Left hindlimb (tissue), 1 donor: ENCODE results near the gene NF2.
"Not testable (repeated sequence)": the region's sequence is repeated elsewhere in the genome, so short reads cannot be mapped to it uniquely, and the experiment has no call there.

Experiments used
- DNase-seq: peaks from one replicate; pipeline ENCODE4 v3.0.0-alpha.2; 2018

NF2 gene

DNA sequence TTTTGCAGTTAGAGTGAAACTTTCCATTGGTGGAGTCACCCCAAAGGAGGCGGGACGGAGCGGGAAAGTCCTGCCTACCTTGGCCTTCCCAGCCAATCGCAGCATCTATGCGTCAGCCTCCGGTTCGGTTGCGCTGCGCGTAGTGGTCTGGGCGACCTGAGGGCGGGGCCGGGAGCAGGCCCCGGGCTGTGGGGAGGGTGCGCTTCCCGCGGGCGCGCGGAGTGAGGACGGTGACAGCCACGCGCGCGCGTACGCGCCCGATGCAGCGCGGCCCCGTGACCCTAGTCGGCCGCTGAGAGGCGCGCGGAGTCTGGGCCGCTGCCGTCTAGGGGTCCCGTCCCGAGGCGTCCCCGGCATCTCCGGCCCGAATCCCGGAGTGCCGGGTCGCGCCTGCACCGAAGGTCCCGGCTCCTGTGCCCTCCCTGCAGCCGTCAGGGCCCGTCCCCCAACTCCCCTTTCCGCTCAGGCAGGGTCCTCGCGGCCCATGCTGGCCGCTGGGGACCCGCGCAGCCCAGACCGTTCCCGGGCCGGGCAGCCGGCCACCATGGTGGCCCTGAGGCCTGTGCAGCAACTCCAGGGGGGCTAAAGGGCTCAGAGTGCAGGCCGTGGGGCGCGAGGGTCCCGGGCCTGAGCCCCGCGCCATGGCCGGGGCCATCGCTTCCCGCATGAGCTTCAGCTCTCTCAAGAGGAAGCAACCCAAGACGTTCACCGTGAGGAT lies at the start of gene NF2:
Gene NF2 (plus strand): TSS at position 276 of the 718 bp plus-strand sequence. CDS start 366 bp downstream, at position 642.
- DNase-seq = peak; percentile 99

DNA sequence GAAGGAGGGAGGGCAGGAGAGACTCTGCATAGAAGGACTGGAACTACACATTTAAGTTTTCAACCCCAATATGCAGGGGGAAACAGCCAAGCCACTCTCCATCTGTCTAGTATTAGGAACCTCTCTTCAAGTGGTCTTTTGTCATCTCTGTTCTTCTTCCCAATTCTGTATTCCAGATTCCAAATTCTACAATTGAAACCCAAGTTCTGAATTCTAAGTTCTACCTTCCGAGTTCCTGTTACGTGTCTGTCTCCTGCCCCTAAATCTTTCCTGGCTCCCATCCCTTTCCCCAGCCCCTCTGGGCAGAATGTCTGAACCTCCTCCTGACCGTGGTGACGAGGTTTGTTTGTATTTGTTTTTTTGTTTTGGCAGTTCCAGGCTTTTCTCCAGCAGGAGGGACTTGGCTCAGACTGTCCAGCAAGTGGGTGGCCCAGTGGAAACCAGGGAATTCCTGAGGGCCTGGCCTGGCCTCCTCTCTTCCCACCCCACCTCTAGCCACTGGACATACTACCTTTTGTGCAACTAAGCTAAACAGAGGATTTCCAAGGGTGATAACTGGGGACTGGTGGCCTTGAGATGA lies 48.3 kb upstream of the NF2 start:
- DNase-seq = peak; percentile 38

DNA sequence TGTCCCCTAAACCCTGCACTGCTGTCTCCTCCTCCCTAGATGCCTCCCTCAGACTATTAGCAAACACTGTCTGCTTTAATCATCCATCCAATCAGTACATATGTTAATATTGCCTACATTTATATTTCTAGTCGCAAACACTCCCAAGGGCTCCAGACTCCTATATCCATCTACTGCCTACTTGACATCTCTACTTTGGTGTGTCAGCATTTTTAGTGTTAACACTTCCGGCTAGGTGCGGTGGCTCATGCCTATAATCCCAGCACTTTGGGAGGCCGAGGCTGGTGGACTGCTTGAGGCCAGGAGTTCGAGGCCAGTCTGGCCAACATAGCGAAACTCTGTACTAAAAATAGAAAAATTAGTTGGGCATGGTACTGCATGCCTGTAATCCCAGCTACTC lies 44.4 kb upstream of the NF2 start:
- DNase-seq = no peak

DNA sequence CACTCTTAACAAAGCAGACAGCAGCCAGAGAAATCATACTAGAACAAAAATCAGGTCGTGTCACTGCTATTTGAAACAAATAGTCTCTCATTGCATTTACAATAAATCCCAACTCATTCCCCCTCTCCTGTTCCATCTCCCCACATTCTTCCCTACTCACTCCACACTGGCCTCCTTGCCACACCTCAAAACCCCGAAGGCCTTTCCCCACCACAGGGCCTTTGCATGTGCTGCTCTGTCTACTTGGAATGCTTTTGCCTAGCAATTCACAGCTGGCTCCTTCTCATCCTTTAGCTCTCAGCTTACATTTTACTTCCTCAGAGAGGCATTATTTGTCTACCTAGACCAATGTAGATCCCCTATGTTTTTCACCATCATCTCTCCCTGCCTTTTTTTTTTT lies 43.6 kb upstream of the NF2 start:
- DNase-seq = no peak

DNA sequence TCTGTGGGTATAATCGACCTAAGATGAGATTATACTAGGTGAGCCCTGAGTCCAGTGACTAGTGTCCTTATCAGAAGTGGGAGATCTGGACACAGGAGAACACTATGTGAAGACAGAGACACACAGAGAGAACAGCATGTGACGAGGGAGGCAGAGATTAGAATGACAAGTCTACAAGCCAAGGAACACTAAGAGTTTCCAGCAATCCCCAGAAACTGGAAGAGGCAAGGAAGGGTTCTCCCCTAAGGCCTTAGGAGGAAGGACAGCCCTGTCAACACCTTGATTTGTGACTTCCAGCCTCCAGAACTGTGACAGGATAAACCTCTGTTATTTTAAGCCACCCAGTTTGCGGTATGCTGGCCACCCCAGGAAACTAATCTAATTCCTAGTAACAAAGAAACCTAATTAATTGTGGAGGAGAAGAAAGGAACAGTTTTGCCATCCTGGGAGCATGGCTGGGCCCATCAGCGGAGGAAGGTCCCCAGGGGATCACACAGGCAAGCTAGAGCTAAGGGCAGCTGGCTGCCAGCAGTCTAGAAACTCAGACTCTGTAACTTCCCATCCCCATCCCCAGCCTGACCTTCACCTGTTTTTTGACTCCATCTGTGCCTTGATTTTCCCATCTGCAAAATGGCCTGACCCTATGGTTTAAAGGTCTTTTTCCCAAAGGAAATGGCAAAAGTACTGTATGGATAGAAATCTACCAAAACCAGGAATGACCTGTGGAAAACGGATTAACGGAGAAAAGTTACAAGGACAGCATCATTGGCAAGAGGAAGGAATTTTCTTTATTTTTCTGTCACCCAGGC lies 39.6 kb upstream of the NF2 start:
- DNase-seq = no peak

DNA sequence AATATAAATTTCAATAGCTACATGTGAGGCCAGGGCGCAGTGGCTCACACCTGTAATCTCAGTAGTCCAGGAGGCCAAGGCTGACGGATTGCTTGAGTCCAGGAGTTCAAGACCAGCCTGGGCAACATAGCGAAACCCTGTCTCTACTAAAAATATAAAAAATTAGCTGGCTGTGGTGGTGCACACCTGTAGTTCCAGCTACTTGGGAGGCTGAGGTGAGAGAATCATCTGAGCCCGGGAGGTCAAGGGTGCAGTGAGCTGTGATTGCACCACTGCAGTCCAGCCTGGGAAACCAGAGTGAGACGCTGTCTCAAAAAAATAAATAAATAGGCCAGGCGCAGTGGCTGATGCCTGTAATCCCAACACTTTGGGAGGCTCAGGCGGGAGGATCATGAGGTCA lies 36.9 kb upstream of the NF2 start:
- DNase-seq = not testable (repeated sequence)

DNA sequence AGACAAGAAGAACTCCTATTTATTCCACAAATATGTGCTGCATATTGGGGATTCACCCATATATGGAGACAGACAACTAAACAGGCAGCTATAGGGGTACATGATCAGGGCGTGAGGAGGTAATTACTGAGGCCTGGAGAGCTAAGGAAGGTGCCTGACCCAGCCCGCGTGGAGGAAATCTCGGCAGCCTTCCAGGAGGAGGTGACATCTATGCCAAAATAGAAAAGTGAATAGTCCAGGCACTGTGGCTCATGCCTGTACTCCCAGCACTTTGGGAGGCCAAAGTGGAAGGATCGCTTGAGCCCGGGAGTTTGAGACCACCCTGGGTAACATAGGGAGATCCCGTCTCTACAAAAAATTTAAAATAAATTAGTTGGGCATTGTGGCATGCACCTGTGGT lies 36.1 kb upstream of the NF2 start:
- no peak for DNase-seq

DNA sequence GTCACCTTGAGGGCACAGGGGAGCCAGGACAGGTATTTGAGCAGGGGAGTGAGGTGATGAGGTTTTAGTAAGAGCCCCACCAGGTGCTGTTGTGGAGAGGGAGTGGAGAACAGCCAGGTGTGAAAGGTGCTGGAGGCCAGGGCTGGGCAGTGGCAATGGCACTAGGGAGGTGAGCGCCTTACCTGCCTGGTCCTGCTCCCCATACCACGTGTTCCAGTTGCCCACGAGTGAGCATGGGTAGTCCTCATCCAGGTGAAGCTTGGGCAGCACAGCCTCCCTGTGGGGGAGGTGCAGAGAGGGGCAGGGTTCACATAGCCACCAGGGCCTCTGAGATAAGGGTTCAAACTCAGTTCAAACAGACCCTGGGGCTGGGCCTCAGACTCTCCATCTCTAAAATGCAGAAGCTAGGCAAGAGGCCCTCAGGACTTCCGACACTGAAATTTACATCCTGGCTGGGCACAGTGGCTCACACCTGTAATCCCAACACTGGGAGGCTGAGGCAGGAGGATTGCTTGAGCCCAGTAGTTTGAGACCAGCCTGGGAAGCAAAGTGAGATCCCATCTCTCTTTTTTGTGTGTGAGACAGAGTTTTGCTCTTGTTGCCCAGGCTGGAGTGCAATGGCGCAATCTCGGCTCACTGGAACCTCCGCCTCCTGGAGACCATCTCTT lies 34.3 kb upstream of the NF2 start:
- no peak for DNase-seq

DNA sequence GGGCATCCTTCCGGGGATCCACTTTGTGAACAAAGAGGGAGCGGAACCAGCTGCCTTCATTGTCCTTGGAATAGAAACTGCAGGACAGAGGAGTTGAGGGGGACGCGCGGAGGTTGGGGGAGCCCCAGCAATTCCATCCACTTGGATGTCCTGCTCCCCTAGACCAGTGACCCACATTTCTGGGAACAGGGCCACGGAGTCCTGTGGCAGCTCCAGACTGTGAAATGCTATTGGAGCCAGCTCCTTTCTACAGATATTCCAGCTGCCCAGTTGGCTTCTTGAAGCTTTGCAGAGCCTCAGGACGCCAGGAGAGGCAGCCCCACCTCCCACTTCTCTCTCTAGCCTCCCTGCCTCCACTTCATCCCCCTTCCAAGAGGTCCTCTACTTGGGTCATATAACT lies 33.0 kb upstream of the NF2 start:
- no peak for DNase-seq

DNA sequence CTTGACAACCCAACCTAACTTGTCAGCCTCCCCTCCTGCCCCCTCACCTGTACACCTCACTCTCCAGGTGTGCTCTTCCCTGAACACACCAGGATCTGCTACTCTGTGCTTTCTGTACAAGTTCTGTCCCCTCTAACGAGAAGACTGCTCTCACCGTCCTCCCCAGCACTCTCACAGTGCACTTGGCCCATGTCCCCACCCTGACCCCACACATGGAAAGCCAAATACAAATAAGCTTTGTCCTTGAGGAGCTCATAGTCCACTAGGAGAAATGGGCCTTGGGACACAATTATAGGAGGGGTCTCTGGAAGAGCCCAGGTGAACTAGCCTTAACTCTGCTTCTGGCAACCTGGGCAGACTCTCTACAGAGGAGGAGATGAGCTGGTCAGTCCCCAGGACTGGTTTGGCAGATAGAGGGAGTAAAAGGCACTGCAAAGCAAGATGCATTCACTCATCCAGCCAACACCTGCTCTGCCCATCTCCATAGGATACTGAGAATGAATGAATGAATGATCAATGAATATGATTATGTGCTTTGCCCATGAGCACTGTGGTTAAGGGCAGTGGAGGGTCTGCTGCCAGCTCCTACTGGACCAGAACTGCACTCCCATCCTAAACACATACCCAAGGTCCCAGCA lies 32.4 kb upstream of the NF2 start:
- DNase-seq = no peak

DNA sequence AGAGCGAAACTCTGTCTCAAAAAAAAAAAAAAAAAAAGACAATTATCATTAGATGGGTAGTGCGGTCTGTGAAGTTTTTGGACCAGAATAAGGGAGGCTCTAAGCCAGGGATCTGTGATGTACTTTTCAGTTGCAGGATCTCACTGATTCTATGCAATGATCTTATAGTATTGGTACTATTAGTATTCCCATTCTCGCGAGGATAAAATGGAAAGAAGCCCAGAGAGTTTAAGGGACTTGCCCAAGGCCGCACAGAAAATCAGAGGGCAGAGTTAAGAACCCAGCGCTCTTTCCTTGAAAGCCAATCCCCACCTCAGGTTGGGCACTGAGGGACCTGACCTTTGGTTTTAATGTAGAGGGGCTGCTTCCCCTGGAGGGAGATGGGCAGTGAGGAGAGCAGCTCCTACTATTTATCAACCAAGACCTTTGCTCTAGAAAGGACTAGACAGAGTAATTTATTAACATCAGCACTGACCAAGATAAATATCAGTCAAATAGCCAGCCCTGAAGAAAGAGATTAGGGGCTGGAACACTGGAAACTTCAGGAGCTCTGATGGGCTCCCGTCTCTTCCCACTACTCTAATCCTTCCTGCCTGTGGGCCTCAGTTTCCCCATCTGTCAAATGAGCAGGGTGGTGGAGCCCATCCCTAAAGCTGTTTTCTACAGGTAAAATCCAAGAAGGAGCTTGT lies 28.5 kb upstream of the NF2 start:
- DNase-seq = no peak

DNA sequence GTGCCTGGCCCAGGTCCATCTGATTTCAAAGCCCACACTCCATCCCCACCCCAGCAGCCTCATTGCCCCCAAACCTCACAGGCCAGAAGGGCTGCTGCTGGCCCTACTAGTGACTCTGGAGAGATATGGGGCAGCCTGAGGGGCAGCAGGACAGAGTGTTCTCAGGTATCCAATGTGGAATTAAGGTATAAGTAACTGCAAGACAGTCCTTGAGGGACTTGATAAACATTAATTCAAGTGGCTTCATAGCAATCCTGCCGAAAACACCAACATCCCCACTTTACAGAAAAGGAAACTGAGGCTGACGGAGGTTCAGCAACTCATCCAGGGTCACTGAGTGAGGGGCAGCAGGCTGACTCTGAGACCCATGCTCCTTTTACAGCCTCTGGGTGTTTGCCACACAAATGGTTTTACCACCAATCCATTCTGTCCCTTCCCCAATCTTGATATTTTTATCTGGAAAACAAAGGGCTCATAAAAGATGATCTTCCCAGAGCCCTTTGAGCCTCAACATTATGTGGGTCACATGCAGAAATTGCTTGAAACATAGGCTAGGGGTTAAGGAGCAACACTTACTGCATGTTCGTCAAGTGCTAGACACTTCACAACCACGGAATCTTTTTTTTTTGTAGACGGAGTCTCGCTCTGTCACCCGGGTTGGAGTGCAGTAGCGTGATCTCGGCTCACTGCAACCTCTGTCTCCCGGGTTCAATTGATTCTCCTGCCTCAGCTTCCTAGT lies 24.8 kb upstream of the NF2 start:
- no peak for DNase-seq

DNA sequence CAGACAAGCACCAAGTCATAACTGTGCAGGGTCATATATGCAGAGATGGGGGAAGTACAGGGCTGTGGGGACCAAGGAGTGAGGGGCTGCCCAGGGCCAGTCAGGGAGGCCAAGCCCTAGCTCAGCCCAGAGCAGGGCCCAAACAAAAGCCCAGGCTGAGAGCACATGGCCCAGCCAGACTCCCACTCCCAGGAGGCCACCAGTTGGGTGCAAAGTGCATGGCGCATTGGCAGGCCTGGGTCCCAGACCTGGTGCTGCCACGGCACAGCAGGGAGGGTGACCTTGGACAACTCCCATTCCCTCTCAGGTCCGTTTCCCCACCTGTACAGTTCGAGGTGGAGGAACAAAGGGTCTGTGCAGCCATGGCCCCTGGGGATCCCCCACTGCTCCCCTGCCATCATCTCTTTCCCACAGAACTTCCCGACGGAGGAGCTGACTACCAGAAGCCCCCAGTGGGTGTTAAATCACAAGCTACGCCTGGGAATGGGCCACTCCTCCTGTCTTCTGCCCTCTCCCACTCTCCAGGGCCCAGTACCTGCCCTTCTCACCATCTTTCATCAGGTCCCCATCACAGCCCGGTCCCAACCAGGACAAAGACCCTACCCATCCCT lies 23.1 kb upstream of the NF2 start:
- DNase-seq = no peak

DNA sequence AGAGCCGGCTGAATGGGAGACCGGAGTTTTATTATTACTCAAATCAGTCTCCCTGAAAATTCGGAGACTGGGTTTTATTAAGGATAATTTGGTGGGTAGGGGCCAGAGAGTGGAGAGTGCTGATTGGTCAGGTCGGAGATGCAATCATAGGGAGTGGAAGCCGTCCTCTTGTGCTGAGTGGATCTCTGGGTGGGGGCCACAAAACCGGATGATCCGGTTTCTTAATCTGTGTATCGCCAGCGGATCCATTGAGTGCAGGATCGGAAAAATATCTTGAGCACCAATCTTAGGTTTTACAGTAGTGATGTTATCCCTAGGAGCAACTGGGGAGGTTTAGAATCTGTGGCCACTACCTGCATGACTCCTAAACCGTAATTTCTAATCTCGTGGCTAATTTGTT lies 21.6 kb upstream of the NF2 start:
- DNase-seq = no peak

DNA sequence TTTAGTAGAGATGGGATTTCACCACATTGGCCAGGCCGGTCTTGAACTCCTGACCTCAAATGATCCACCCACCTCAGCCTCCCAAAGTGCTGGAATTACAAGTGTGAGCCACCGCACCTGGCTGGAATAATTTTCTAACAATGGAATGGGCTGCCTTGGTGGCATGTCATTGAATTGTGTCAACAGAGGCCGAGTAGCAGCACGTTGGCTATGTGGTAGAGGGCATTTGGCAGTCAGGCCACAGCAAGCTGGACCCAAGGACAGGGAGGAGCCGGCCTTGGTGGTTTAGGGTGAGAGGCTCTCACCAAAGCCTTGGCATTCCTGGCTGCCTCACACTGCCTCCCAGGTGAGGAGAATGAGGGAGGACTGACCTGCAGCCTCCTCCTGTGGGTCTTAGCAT lies 18.5 kb upstream of the NF2 start:
- DNase-seq = no peak

DNA sequence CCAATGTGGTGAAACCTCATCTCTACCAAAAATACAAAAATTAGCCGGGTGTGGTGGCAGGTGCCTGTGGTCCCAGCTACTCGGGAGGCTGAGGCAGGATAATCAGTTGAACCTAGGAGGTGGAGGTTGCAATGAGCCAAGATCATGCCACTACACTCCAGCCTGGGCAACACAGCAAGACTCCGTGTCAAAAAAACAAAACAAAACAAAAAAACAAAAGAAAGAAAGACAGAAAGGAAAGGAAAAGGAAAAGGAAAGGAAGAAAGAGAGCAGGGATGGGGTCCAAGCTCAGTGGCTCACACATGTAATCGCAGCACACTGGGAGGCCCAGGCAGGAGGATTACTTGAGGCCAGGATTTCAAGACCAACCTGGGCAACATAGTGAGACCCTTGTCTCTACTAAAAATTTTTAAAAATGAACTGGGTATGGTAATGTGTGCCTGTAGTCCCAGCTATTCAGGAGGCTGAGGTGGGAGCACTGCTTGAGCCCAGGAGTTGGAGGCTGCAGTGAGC lies 17.2 kb upstream of the NF2 start:
- not testable (repeated sequence) for DNase-seq

DNA sequence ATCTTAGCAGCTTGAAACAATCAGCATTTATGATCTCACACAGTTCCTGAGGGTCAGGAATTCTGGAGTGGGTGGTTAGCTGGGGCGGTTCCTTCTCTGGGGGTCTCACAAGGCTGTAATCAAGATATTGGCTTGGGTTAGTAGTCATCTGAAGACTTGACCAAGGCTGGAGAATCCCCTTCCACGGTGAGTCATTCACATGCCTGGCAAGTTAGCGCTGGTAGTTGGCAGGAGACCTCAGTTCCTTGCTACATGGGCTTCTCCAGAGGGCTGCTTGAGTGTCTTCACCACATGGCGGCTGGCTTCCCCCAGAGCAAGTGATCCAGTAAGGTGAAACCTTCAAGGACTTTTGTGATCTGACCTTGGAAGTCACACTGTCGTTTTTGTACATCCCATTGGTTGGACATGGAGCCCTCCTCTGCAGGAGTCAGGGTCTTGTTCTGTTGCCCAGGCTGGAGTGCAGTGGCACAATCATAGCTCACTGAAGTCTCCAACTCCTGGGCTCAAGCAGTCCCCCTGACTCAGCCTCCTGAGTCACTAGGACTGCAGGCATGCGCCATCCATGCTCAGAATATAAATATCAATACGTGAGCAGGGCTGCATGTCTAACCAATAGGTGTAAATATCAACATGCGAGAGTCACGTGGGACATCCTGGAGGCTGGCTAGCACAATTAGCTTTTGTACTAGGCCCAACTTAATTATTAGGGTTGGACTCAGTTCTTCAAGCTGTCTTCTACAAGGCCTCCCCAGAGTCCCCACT lies 15.3 kb upstream of the NF2 start:
- no peak for DNase-seq

DNA sequence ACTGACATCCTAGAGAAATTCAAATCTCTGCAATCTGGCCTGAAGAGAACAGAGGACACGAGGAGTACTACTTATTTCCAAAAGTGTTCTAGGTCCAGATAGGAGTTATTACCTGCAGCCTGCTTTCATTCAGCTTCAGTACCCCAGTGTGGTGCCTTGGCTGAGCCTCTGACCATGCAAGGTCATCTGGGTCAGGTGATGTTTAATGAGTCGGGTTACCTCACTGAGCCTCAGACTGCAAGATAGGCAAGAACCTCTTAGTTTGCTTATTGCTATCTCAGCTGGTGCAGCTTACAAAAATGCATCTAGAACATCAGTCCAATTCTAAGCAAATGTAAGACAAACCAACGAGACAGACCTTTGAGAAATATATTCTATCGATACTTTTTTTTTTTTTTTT lies 9.5 kb upstream of the NF2 start:
- DNase-seq = no peak

DNA sequence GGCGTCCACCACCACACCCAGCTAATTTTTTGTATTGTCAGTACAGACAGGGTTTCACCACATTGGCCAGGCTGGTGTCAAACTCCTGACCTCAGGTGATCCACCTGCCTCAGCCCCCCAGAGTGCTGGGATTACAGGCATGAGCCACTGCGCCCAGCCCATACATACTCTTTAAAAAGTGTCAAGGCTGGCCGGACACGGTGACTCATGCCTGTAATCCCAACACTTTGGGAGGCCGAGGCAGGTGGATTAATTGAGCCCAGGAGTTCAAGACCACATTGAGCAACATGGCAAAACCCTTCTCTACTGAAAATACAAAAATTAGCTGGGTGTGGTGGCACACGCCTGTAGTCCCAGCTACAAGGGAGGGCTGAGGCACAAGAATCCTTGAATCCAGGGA lies 9.0 kb upstream of the NF2 start:
- DNase-seq = not testable (repeated sequence)

DNA sequence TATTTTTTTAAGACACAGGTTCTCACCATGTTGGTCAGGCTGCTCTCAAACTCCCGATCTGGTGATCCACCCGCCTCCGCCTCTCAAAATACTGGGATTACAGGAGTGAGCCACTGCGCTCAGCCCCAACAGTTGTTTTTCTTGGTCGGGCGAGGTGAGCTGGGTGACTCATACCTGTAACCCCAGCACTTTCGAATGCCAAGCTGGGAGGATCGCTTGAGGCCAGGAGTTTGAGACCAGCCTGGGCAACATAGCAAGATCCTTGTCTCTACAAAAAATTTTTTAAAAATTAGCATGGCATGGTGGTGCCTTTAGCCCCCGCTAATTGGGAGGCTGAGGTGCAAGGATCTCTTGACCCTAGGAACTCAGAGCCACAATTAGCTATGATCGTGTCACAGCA lies 7.0 kb upstream of the NF2 start:
- no peak for DNase-seq
